ENCODE data around the gene DEDD2. TPM values are rescaled to one million over a fixed set of nuclear protein-coding genes. Genes with fewer than 3 reads are reported as not detected.

DEDD2 gene
- total RNA-seq, 3 donors from 2014 or later (not counting 1 experiment from before 2014, with no cell fraction given), result 83.2 to 110 (median 83.7) TPM

DNA sequence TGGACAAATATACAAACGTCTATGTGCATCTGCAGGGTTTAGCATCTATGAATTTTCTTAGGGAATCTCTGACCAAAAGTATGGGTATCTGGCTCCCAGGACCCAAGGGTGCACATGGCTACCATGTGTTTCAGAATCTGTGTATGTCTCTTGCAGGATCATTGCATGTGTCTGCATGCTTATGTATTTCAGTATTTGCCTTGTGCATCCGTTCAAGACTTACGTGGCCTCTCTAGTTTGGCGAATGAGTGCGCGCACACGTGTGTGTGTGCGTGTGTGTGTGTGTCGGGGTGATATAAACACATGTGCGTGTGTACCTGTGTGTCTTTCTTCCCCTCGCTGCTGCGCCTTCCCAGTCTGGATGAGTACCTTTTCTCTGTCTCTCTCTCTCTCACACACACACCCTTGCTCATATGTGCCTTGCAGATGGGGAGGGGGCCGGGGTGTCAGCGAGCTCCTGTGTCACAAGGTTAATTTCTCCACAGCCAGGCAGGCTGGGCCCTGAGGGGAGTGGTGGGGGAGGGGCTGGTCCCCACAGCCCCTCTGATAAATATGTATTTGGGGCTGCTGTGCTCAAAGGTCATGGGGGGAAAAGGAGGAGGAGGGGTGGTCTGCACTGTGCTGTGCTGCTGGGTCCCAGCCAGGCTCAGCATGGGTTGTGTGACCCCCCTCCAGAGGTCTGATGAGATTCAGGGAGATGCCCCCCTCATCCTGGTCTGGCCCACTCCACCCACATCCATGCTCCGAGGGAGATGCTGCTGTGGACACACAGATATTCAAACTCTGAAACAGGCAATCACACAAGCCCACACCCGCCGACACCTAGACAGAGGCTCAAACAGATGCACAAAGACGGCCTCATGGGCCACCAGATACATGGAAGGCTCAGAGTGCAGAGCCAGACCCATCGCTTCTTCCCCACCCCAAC, 47.7 kb downstream of the DEDD2 start:
- no peaks in the 10 kb centered on the region for H3K27me3 ChIP-seq (ENCODE audit: control insufficient read depth, insufficient read depth, low read length)
- no peak overlapping the region for H3K4me3 ChIP-seq (ENCODE audit: low read length)
- no peaks in the 10 kb centered on the region for H3K36me3 ChIP-seq (ENCODE audit: control insufficient read depth, insufficient read depth, low read length)
- no peaks in the 10 kb centered on the region for H3K36me3 Mint-ChIP-seq
- WGBS (ENCODE audit: insufficient coverage), result 93% methylated on average over 19 of the region's 19 CpGs
- H3K4me1 Mint-ChIP-seq, result peaks cover 6 to 15% of the 10 kb centered on the region in 2 donors
- DNase-seq (no peak), ATAC-seq (no peak)
- no peak overlapping the region for H3K27ac ChIP-seq (ENCODE audit: low read length)
- H3K27me3 Mint-ChIP-seq (ENCODE audit: low read depth in 2 of 2), result peaks cover 0 to 3% of the 10 kb centered on the region in 2 donors
- H3K4me3 Mint-ChIP-seq, result no peak overlapping the region
- no peak overlapping the region for H3K27ac Mint-ChIP-seq
- H3K4me1 ChIP-seq (ENCODE audit: control insufficient read depth, insufficient read depth, low read length), result no peaks in the 10 kb centered on the region
- H3K9me3 ChIP-seq (ENCODE audit: control insufficient read depth, insufficient read depth, low read length), result no peaks in the 10 kb centered on the region
- TF ChIP-seq, protein P1, sequence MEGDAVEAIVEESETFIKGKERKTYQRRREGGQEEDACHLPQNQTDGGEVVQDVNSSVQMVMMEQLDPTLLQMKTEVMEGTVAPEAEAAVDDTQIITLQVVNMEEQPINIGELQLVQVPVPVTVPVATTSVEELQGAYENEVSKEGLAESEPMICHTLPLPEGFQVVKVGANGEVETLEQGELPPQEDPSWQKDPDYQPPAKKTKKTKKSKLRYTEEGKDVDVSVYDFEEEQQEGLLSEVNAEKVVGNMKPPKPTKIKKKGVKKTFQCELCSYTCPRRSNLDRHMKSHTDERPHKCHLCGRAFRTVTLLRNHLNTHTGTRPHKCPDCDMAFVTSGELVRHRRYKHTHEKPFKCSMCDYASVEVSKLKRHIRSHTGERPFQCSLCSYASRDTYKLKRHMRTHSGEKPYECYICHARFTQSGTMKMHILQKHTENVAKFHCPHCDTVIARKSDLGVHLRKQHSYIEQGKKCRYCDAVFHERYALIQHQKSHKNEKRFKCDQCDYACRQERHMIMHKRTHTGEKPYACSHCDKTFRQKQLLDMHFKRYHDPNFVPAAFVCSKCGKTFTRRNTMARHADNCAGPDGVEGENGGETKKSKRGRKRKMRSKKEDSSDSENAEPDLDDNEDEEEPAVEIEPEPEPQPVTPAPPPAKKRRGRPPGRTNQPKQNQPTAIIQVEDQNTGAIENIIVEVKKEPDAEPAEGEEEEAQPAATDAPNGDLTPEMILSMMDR (IDR thresholded peaks at IDR 0.05), result no peak
- no peaks in the 10 kb centered on the region for H3K9me3 Mint-ChIP-seq
- intact Hi-C loops (cut with micrococcal nuclease), result no loop called here

DNA sequence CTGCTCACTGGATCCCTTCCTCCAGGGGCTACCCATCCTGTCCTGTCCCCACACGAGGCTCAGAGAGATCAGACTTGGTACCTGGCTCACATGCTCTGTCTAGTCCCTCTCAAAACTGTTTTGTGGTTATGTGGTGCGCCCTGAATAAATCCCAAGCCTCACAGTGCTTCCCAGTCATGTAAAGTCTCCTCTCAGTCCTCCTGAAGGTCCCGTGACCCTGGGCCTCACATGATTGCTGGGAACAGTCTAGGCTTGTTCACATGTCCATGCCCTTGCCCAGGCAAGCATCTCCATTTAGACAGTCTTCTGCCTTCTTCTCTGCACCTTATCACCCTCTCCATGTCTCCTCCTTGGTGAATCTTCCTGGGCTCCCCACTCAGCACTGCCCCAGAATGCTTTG, 49.3 kb downstream of the DEDD2 start:
- no peak overlapping the region for H3K4me3 Mint-ChIP-seq
- Histone ChIP-seq H3K36me3 (ENCODE audit: control insufficient read depth, insufficient read depth, low read length) (no peaks in the 10 kb centered on the region), H3K4me3 (ENCODE audit: low read length) (no peak overlapping the region), H3K27me3 (ENCODE audit: control insufficient read depth, insufficient read depth, low read length) (no peaks in the 10 kb centered on the region), H3K27ac (ENCODE audit: low read length) (no peak overlapping the region), H3K9me3 (ENCODE audit: control insufficient read depth, insufficient read depth, low read length) (no peaks in the 10 kb centered on the region), H3K4me1 (ENCODE audit: control insufficient read depth, insufficient read depth, low read length) (no peaks in the 10 kb centered on the region)
- DNase-seq, result no peak
- TF ChIP-seq, protein P1 (IDR thresholded peaks at IDR 0.05), result no peak
- H3K9me3 Mint-ChIP-seq, result no peaks in the 10 kb centered on the region
- 83% methylated on average over 3 of the region's 3 CpGs for WGBS (ENCODE audit: insufficient coverage)
- H3K27me3 Mint-ChIP-seq (ENCODE audit: low read depth in 2 of 2), result no peaks in the 10 kb centered on the region
- intact Hi-C loops (cut with micrococcal nuclease), result no loop called here
- H3K27ac Mint-ChIP-seq, result no peak overlapping the region
- H3K36me3 Mint-ChIP-seq, result no peaks in the 10 kb centered on the region
- H3K4me1 Mint-ChIP-seq, result peaks cover 11 to 16% of the 10 kb centered on the region in 2 donors
- ATAC-seq, result no peak

DNA sequence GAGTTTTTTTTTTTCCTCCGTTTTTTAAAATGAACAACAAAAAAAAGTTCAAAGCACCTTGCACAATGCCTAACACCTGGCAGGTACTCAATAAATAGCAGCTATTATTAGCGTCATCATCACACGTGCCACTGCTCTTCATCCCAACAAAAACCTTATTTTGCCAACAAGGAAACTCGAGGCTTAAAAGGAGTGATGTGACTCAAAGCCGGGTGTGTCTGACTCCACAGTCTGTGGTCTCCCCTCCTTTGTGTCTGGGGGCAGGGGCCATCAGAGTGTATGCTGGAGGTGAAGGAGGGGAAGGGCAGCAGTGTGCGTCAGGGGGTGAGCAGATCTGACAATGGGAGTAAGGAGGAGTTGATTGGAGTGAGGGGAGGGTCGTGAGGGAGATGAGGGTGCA, 51.2 kb downstream of the DEDD2 start:
- intact Hi-C loops (cut with micrococcal nuclease), result no loop called here
- H3K27ac ChIP-seq (ENCODE audit: low read length), result no peak overlapping the region
- no peak overlapping the region for H3K4me3 ChIP-seq (ENCODE audit: low read length)
- no peak overlapping the region for H3K27ac Mint-ChIP-seq
- no peaks in the 10 kb centered on the region for H3K36me3 Mint-ChIP-seq
- no peak for DNase-seq
- H3K4me1 Mint-ChIP-seq, result peaks cover 26 to 34% of the 10 kb centered on the region in 2 donors
- H3K9me3 Mint-ChIP-seq, result no peaks in the 10 kb centered on the region
- ATAC-seq, result no peak
- WGBS (ENCODE audit: insufficient coverage), result 90% methylated on average over 7 of the region's 7 CpGs
- no peaks in the 10 kb centered on the region for H3K36me3 ChIP-seq (ENCODE audit: control insufficient read depth, insufficient read depth, low read length)
- TF ChIP-seq, protein P1 (IDR thresholded peaks at IDR 0.05), result no peak
- H3K9me3 ChIP-seq (ENCODE audit: control insufficient read depth, insufficient read depth, low read length), result no peaks in the 10 kb centered on the region
- H3K4me3 Mint-ChIP-seq, result no peak overlapping the region
- H3K27me3 Mint-ChIP-seq (ENCODE audit: low read depth in 2 of 2), result peaks cover 3 to 8% of the 10 kb centered on the region in 2 donors
- H3K4me1 ChIP-seq (ENCODE audit: control insufficient read depth, insufficient read depth, low read length), result peaks cover 8% of the 10 kb centered on the region
- no peaks in the 10 kb centered on the region for H3K27me3 ChIP-seq (ENCODE audit: control insufficient read depth, insufficient read depth, low read length)

Data from natural killer cell (primary cell).